Epithelial cell of proximal tubule (primary cell): Measurements from ENCODE around the gene RAD51B. TPM values are rescaled to one million over a fixed set of nuclear protein-coding genes. Genes with fewer than 3 reads are reported as not detected.

ENCODE experiments used
- DNase-seq: peaks from one replicate; pipeline ENCODE4 v3.0.0-alpha.2; 2011; ENCODE audit warnings: low read depth
- H3K4me3 ChIP-seq: 2 replicates; pipeline ENCODE4 v1.5.1; 2011; ENCODE audit warnings: low read depth, mild to moderate bottlenecking, low read length
- total RNA-seq: library from RNA; depleted of rRNA; stranded (reverse); fragments of >200 nt; gene quantifications from 2 replicates; pipeline ENCODE4 v1.2.3, GENCODE V29; 2015
- TF ChIP-seq, protein P1 (sequence below): conservative IDR thresholded peaks from 2 replicates; pipeline ENCODE4 v1.5.1; 2012; ENCODE audit warnings: low read depth, mild to moderate bottlenecking, low read length

The RAD51B gene
- total RNA-seq, 1 donor from 2014 or later: 6.3 TPM

DNA sequence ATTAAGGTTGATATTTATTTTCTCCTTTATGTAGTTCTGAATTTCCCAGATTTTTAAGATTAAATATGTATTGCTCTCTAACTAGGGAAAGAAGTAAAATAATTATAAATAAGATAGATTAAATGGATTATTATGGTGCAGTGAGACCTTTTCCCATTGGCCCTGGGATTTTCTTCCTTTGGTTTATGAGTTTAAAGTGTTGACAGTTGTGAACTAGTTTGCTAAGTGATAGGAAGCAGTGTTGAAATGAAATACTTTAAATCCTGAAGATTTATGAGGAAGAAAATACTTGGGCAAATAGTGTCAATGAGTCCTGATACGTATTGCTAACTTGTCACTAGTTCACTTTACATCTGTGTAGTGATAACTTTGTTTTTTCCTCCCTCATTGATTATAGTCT is 188.9 kb downstream of the RAD51B start:
- no peak overlapping the region for H3K4me3 ChIP-seq
- TF ChIP-seq, protein P1, sequence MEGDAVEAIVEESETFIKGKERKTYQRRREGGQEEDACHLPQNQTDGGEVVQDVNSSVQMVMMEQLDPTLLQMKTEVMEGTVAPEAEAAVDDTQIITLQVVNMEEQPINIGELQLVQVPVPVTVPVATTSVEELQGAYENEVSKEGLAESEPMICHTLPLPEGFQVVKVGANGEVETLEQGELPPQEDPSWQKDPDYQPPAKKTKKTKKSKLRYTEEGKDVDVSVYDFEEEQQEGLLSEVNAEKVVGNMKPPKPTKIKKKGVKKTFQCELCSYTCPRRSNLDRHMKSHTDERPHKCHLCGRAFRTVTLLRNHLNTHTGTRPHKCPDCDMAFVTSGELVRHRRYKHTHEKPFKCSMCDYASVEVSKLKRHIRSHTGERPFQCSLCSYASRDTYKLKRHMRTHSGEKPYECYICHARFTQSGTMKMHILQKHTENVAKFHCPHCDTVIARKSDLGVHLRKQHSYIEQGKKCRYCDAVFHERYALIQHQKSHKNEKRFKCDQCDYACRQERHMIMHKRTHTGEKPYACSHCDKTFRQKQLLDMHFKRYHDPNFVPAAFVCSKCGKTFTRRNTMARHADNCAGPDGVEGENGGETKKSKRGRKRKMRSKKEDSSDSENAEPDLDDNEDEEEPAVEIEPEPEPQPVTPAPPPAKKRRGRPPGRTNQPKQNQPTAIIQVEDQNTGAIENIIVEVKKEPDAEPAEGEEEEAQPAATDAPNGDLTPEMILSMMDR: no peak
- no peak for DNase-seq

DNA sequence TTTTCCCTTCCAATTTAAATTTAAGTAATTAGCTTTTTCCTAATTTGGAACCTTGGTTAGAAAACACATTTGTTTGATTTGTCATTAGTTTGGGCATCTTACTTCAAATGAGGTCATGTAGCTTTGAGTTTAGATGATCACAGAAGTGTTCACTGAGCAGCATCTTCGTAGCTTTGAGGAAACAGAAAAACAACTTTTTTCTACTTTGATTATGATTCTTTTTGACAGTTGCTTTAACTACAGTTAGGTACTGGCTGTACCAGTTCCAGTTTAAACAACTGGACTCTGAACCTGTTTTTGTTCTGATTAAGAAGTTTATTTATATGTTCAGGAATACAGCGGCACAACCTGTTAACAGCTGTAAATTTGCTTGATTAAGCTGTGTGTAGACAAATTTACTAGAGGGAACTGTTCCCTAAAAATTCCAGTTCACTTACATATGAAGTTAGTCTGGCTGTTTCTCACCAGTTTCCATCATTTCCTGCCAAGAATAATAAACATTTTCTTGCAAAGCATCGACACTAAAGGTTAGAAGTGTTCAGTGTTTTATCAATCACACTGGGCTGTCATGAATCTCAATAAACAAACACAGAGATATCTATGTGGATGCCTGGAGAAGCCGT is 191.9 kb downstream of the RAD51B start:
- TF ChIP-seq, protein P1: no peak
- DNase-seq: no peak
- no peak overlapping the region for H3K4me3 ChIP-seq

DNA sequence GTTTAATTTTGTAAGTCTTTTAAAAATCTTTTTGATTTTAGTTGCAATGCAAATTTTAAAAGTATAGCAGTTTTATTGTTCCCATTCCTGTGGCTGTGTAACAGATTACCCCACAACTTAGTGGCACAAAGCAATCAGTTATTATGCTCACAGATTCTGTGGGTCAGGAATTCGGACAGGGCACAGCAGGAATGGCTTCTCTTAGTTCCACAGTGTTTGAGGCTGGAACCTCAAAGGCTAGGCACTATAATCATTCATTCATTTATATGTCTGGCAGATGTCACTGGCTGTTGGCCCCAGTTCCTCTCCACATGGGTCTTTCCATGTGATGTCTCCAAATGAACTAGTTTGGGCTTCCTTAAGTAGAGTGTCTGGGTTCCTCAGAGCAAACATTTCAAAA is 193.3 kb downstream of the RAD51B start:
- H3K4me3 ChIP-seq: no peak overlapping the region
- no peak for DNase-seq
- TF ChIP-seq, protein P1: no peak

DNA sequence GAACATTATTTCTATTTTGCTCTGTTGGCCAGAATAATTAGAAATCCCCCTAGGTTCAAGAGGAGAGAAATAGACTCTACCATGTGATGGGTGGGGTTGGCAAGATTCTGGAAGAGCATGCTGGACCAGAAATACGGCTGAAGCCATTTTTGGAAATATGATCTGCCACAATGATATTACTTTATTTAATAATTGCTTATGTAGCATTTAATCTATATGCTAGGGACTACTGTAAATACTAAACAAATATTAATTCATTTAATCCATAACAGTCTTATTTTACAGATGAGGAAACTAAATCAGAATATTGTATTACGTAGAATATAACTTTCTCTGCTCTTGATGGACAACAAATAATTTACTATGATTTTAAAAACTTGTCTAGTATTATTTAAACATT is 193.7 kb downstream of the RAD51B start:
- H3K4me3 ChIP-seq: no peak overlapping the region
- TF ChIP-seq, protein P1: no peak
- DNase-seq: no peak

DNA sequence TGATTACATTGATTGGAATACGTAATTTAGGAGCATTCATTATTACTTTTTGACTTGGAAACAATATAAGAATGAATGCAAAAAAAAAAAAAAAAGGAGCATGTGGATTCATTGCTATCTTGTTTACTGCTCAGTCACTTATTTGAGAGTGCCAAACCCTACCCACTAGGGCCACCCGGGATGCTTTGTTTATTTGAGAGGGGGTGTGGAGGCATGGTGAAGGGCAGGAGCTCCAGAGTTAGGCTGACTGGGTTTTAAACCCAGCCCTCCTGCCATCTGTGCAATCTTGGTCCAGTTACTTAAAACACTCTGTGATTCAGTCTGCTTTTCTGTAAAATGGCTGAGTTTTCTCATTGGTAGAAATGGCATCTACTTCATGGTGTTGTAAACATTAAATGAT is 195.2 kb downstream of the RAD51B start:
- no peak overlapping the region for H3K4me3 ChIP-seq
- DNase-seq: no peak
- TF ChIP-seq, protein P1: no peak

DNA sequence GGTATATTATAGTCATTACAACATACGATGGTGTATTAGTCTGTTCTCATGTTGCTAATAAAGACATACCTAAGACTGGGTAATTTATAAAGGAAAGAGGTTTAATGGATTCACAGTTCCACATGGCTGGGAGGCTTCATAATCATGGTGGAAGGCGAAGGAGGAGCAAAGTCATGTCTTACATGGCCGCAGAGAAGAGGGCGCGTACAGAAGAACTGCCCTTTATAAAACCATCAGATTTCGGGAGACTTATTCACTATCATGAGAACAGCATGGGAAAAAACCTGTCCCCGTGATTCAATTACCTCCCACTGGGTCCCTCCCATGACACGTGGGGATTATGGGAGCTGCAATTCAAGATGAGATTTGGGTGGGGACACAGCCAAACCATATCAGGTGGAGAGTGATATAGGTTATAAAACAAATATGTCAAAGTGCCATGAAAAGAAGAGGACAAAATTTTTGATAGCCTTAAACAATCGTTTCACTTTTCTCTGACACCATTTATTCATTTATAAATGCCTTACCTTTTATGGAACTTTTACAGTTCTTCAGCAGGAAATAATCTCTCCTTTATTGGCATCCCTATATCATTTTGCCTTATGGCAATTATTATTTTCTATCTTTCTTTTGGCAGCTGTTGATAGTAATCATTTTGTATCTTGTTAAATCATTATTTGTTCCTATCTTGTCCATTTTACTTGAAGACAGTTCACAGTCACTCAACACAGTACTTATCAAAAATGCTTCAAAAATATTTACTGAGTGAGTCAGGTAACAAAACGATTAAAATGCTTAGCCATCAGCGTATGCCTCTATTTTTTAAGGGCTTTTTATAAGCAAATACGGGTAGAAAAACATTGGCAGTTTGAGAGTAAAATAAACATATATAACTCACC is 196.0 kb downstream of the RAD51B start:
- TF ChIP-seq, protein P1: no peak
- DNase-seq: no peak
- no peak overlapping the region for H3K4me3 ChIP-seq
